Activated CD4-positive, alpha-beta T cell treated with anti-CD3 and anti-CD28 coated beads for 4 hours (primary cell): ENCODE measurements around the gene FAM131B.
"Not testable (repeated sequence)": the region's sequence is repeated elsewhere in the genome, so short reads cannot be mapped to it uniquely, and the experiment has no call there.

Experiments
- DNase-seq, 2 donors: peaks; one replicate each; pipeline ENCODE4 v3.0.0-alpha.2; 2020

Gene FAM131B

DNA sequence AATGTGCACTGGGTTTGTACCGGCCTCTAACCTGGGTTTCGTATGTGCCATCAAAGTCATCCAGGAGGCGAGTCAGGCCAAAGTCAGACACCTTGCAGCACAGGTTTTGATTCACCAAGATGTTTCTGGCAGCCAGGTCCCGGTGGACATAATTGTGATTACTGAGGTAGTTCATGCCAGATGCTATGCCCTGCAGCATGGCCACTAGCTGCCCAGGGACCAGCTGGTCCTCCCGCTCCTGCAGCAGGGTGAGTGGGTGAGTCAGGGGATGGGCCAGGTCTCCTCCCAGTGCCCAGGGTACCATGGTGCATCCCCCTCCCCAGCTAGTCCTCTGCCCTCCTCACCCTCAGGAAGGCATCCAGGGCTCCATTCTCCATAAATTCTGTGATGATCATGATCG is 32.3 kb upstream of the FAM131B start:
- no peak for DNase-seq

DNA sequence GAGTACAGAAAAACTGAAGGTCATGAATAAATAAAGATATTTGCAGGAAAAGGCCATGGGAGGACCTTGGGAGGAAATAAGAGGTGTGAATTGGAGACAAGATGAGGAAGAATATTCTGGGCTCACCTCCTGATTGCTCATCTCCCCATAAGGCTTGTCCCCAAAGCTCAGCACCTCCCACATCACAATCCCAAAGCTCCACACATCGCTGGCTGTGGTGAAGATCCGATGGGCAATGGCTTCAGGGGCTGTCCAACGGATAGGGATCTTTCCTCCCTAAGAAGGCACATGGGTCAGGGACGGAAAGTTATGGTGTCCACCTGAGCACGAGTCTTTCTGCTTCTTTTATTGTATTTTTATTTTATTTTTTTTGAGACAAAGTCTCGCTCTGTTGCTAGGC is 31.6 kb upstream of the FAM131B start:
- DNase-seq = no peak

DNA sequence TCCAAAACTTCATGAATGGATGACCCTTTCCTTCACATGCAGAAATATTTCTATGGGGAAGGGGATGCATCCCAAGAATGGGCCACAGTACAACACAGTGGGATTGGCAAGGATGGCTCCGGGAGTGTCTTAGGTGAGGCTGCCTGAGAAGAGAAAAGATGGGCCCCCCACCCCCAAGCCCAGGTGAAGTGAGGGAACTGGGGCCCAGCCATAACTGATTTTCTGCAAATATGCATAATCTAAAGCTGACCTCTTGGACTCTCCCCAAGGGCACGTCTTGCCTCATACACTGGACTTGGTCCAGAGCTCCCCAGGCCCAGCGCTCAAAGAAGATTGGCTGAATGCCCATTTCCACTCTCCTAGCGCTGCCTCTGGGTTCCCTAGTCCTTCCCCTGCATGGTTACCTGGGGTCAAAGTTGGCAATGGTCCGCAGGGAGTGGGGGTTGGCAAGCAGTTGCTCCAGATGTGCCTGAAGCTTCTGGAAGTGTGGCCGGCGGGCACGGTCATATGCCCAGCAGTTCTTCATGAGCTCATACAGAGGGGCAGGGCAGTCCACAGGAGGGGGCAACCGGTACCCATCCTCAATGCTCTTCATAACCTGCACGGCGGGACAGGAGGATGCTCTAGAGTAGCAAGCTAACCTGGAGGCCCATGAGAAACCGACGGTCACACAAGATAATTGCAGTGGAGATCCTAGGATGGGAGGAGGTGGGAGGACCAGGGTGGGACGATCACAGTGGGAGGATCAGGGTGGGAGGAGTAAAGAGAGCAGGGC is 30.9 kb upstream of the FAM131B start:
- no peak for DNase-seq

DNA sequence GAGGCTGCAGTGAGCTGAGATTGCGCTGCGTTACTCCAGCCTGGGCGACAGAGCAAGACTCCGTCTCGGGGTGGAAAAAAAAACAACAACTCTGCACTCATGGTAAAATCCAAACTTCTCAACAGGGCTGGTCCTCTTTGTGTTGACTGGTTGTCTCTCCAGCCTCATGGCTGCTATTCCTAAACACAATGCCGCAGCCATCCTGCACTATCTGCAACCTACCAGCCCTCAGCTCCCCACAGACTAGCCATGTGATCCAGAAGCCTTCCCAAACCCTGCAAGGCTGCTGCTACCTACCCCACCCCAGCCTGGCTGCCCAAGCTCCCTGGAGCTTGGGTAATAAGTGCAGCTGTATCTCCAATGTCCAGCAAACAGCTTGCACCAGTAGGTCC is 30.4 kb upstream of the FAM131B start:
- DNase-seq = no peak

DNA sequence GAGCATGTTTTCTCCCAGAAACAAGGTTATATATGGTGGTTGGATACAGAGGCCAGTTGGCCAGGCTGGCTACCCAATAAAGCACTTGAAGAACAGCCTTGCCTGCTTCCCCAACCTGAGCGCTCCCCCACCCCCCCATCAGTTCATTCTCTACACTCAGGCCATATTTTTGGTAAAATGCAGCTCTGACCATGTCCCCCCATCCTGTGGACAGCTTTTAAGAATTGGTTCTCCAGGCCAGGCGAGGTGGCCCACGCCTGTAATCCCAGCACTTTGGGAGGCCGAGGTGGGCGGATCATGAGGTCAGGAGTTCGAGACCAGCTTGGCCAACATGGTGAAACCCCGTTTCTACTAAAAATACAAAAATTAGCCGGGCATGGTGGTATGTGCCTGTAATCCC is 29.9 kb upstream of the FAM131B start:
- not testable (repeated sequence) for DNase-seq

DNA sequence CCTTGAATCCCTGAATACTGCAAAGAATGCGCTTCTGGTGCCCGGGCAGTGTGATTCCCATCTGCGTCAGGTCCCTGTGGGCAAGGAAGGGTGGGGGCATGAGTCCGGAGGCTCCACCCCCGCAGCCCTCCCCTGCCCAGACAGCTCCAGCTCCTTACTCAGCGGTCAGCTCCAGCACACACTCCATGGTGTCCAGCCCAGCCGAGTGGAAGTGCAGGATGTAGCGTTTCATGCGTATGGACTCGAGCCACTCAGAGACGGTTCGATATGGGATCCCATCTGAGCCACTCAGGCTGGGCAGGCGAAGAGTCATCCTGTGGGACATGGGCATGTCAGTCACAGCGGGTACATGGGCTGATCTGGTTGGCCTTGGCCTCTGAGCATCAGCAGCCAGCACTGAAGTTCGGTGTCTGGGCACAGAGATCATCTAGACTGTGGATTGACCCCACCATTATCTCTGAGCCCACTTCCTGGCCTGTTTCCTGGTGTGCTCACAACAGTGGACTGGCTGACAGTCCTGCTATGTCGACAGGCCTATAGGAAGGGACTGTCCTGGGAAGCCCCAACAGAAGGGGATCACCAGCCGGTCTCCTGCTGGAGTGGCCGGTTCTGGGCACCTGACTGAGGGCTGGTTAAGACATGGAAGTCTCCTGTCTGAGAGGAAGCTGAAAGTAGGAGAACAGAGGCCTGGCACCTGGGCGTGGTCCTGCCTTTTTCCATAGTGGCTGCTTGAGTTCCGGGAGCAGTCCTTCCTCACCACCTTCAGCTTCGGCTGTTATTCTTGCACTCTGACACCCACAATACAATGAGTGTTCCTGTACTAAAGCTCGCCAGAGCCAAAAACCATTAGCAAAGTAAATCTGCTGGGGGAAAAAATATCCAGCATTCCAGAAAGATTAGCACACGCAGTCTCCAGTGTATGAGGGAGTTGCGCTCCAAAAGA is 29.2 kb upstream of the FAM131B start:
- no peak for DNase-seq

DNA sequence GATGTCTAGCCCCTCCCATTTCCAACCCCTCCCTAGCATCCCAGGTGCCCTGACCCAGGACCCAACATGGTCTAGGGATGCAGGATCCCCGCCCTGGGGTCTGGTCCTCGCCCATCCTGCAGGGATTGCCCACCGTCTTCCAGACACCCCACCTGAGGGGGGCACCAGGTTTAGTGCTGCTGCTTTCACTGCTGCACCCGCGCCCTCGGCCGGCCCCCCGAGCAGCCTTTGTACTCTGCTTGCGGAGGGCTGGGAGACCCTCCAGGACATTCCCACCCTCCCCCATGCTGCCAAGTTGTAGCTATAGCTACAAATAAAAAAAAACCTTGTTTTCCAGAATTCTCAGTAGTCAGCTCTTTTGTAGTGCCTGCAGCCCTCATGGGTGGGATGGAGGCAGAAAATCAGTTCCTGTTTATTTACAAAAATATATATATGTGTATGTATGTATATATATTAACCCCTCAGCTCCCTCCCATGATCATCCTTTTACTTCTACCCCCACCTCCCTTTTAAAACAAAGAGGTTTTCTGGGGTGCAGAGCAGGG is 28.3 kb upstream of the FAM131B start:
- DNase-seq = no peak

DNA sequence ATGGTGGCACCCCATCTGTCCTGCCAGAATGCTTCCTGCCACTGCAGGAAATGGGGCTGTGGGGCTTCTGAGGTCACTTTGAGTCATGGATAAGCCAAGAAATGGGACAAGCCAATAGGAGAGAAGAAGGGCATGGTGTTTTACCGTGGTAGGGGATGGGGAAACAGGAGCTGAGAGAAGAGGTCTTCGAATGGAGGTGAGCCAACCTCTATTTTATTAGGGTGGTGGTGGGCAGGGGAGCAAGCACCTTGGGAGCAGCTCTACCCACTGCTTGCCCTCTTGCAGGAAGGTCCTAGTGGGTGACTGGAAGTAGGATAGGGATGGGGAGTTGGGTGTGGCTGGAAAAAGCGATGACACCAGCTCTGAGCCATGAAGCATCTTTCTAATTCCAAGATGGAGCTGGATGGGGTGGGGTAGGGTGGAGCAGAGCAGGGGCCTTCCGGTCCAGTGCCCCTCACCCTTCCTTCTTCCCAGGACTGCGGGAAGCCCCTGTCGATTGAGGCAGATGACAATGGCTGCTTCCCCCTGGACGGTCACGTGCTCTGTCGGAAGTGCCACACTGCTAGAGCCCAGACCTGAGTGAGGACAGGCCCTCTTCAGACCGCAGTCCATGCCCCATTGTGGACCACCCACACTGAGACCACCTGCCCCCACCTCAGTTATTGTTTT is 27.7 kb upstream of the FAM131B start:
- DNase-seq = no peak

GRCh38 chr7:143389316-143390103 is 27.0 kb upstream of the FAM131B start:
- no peak for DNase-seq

DNA sequence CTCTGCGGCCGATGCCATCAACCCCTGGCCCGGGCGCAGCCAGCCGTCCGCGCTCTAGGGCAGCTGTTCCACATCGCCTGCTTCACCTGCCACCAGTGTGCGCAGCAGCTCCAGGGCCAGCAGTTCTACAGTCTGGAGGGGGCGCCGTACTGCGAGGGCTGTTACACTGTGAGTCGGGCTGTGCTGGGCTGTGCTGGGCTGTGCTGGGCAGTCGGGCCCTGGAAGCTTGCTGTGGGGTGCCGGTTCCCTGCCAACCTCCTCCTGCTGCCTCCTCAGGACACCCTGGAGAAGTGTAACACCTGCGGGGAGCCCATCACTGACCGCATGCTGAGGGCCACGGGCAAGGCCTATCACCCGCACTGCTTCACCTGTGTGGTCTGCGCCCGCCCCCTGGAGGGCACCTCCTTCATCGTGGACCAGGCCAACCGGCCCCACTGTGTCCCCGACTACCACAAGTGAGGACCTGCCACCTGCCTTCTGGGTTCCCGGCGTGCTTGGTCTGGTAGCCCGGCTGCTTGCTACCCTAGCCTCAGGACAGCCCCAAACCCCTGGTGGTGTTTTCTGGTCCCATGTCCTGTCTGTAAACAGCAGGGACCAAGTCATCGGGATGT is 26.1 kb upstream of the FAM131B start:
- no peak for DNase-seq

- DNase-seq = no peak
Observed at GRCh38 chr7:143388051-143388450, 25.5 kb upstream of the FAM131B start.

GRCh38 chr7:143387156-143387975 is 24.9 kb upstream of the FAM131B start:
- DNase-seq = no peak

DNA sequence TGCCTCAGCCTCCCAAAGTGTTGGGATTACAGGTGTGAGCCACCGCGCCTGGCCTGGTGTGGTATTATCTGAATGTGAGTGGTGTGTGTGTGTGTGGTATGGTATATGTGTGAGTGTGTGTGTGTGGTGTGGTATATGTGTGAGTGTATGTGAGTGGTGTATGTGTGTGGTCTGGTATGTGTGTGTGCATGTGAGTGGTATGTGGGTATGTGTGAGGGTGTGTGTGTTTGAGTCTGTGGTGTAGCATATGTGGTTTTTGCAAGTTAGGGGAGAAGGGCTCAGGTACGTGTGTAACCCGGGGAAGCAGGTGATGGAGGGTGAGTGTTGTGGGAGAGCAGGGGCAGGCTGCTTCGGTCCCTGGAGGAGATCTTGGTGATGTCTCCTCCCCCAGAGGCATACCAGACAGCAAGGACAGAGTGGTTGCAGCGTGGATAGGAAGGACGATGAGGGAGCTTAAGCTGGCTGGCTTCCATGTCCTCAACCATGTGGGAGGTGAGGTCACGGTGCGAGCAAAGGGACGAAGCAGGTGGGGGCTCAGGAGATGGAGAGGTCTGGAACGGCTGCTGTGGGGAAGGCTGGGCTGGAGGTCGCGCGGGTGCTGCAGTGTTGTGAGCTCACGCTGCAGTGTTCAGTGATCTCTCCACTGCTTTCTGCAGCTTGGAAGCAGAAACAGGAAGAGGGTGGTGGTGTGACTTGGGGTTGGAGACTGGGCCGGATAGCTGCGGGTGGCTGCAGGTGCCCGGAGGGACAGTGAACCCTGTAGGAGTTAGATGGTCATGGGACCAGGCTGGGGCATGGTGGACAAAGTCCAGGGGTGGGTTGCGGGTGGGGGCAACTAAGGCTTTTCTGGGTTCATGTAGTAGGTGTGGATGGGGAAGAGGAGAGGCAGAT is 23.6 kb upstream of the FAM131B start:
- DNase-seq = no peak

- no peak for DNase-seq
Observed at GRCh38 chr7:143384661-143385631, 22.4 kb upstream of the FAM131B start.

GRCh38 chr7:143384148-143384547 is 21.6 kb upstream of the FAM131B start:
- no peak for DNase-seq

GRCh38 chr7:143383642-143383957 is 21.1 kb upstream of the FAM131B start:
- DNase-seq = no peak

DNA sequence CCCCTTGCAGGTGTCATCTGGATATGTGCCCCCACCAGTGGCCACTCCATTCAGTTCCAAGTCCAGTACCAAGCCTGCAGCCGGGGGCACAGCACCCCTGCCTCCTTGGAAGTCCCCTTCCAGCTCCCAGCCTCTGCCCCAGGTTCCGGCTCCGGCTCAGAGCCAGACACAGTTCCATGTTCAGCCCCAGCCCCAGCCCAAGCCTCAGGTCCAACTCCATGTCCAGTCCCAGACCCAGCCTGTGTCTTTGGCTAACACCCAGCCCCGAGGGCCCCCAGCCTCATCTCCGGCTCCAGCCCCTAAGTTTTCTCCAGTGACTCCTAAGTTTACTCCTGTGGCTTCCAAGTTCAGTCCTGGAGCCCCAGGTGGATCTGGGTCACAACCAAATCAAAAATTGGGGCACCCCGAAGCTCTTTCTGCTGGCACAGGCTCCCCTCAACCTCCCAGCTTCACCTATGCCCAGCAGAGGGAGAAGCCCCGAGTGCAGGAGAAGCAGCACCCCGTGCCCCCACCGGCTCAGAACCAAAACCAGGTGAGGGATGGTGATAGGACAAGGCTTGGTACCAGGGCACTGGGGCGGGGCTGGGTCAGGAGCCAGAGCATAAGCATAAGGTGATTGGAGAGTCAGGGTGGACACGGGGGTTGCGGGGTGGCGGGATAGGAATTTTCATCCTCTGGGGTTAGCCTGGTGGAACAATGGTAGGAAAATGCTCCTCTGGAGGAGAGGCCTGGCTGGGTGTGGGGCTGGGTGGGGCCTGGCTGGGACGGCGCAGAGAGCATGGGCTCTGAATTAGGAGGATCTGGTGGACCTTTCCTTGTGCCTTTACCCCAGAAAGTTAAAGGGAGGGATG is 20.5 kb upstream of the FAM131B start:
- DNase-seq = no peak
